NCI-H2227 treated with DMSO at 0.1 percent for 48 hours (cell line): ENCODE results near the gene SWSAP1.
"Not testable (repeated sequence)": the region's sequence is repeated elsewhere in the genome, so short reads cannot be mapped to it uniquely, and the experiment has no call there.

Experiments
- DNase-seq: peaks from one replicate; lab custom pipeline; 2025; lab: John Stamatoyannopoulos, UW

The SWSAP1 gene

GRCh38 chr19:11378319-11379189, 4.1 kb downstream of the SWSAP1 start:
- no peak for DNase-seq

- not testable (repeated sequence) for DNase-seq
Observed at GRCh38 chr19:11379269-11379845, 4.9 kb downstream of the SWSAP1 start.

GRCh38 chr19:11379857-11380350, 5.4 kb downstream of the SWSAP1 start:
- DNase-seq, result no peak

DNA sequence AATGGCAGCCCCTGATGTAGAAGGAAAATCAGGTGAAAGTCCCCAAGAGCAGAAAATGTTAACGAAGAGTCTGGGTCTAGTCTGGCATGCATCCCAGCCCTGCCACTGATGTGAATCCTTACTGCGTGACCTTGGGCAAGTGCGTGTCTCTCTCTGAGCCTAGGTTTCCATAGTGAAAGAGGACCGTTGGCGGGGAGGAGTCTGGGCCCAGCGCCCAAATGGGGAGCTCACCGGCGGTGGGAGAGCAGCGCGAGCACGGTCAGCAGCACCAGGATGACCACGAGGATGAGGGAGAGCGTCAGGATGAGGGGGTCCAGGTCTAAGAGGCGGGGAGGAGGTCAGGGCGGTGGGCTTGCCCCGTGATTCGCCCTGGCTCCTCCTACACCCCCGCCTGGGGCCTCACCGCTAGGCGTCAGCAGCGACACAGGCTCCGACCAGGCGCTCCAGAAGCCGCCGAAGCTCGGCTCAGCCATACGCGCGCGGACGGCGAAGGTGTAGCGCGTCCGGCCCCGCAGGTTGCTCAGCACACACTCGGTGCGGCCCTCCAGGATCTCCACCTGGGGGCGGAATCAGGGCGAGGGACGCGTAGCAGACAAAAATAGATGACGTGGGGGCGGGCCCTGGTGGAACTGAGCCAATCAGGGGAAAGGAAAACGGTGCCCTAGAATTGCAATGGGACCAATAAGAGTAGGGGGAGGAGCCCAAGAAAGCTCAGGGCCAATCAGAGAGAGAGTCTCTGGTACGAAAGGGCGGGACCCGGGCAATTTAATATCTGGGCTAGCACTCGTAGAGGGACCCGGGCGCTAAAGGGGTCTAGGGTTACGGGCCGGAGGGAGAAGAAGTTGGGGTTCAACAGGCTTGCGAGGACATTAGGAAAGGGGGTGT, 6.4 kb downstream of the SWSAP1 start:
- DNase-seq, result peak; percentile 96

DNA sequence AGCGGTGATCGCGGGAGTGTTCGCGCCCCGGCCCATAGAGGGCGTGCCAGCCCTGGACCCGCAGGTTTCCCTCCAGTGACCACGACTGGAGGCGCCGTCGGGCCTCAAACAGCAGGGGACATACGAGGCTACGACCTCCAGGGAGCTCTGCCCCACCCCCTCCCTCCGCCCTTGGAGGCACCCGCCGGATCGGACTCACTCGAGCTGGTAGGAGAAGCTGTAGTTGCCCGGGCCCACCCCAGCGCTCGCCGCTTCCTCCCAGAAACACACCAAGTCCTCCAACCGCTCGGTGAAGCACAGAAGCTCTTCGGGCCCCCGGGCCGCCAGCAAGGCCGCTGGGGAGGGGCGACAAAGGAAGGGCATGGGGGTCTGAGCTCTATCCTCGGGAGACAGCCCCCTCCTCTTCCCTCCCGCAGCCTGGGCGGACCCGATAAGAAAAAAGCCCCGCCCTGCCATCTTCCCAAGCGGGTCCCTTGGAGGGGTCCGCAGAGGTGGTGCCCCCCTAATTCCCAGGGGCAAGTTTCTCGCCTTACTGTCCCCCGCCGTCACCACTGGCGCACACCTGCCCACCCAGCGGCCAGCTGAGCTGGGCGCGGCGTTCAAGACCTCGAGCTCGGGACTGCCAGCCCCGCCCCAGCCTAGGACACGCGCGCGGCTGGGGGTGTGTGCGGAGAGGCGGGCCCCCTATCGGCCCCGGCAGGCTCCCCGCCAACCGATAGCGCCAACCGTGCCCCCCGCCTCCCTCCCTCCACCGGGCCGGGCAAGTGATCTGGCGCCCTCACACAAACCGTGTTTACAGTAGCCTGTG, 8.6 kb downstream of the SWSAP1 start:
- DNase-seq, result peak; percentile 19

- DNase-seq, result no peak
Observed at GRCh38 chr19:11383706-11384048, 9.2 kb downstream of the SWSAP1 start.

GRCh38 chr19:11384778-11385129, 10.3 kb downstream of the SWSAP1 start:
- no peak for DNase-seq

GRCh38 chr19:11387162-11388034, 12.9 kb downstream of the SWSAP1 start:
- DNase-seq, result no peak

DNA sequence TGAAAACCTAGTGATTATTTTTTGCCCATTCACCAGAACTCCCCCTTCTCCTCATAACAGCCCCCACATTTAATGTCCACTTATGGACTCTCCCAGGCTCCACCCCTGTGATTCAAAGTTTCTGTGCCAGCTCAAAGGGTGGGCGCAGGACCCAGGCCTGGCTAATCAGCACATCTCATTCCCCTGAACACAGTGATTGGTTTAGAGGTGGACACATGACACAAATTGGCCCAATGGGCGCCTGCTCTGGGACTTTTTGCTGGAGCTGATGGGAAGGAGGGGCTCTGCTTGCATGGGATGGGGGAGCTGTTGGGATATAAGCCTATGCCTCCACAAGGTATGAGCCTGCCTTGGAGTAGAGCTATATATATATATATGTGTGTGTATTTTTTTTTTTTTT, 15.9 kb downstream of the SWSAP1 start:
- no peak for DNase-seq

- DNase-seq, result no peak
Observed at GRCh38 chr19:11390933-11391680, 16.6 kb downstream of the SWSAP1 start.

DNA sequence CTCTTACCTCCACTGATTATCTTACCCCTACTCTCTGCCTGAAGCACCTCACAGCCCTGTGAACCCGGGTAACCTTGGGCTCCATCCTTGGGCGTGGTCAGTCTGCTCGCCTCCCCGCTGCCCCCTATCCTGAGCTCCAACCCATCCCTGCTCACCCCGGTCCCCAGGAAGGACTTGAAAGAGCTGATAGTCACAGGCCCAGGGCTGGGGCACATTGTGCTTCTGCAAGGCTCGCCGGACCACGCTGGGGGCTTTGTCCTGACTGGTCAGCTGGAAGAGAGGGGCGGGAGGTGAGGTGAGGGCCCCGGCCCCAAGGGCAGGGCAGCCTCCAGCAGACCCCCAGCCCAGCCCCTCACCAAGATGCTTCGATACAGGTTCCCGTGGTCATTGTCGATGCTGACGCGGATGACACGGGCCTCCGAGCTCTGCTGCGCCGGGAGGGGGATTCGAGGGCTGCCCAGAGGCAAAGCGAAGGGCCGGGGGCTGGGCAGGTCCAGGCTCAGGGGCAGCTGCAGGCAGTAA, 22.7 kb downstream of the SWSAP1 start:
- no peak for DNase-seq

DNA sequence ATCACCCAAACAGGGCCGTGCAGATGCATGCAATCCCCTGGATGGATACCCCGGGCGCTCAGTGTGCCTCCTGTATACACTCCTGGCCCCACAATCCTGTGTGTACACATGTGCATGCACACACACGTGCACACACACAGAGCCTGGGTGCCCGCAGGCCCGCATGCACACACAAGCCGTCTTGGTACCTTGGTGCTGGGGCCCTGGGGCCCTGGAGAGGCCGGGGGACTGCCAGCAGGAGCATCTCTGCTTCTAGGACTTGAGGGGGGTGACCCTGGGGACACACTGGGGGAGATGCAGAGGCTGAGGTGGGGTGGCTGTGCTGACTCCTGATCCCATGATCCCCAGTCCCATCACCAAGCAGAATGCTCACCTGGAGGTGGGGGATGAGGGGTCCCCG, 25.2 kb downstream of the SWSAP1 start:
- no peak for DNase-seq

GRCh38 chr19:11400798-11401197, 26.3 kb downstream of the SWSAP1 start:
- no peak for DNase-seq

GRCh38 chr19:11401808-11402543, 27.5 kb downstream of the SWSAP1 start:
- no peak for DNase-seq

DNA sequence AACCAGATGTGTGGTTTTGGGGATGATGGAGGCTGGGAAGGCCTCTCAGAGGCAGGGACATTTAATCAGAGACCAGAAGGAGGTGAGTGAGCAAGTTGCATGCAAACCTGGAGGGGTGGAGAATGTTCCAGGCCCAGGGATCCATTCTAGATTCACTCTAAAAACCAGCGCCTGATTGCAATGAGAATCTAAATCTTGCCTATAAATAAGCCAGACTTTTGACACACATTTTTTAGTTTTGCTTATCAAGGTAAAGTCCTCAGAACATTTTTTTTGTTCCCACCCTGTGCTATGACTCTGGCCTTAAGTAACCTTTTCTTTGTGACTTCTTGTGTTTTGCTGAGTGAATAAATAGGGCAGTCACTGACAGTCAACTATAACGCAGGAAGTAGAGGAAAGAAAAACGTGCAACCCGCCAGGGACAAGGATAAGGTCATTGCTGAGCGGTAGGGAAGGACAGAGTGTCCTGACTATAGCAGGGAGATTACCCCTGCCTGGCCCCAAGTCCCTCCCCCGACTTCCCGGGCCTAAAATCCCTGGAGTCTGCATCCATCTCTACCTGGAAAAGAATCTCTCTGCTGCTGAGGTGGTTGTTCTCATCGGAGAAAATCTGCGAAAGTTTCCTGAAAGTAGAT, 30.2 kb downstream of the SWSAP1 start:
- no peak for DNase-seq

DNA sequence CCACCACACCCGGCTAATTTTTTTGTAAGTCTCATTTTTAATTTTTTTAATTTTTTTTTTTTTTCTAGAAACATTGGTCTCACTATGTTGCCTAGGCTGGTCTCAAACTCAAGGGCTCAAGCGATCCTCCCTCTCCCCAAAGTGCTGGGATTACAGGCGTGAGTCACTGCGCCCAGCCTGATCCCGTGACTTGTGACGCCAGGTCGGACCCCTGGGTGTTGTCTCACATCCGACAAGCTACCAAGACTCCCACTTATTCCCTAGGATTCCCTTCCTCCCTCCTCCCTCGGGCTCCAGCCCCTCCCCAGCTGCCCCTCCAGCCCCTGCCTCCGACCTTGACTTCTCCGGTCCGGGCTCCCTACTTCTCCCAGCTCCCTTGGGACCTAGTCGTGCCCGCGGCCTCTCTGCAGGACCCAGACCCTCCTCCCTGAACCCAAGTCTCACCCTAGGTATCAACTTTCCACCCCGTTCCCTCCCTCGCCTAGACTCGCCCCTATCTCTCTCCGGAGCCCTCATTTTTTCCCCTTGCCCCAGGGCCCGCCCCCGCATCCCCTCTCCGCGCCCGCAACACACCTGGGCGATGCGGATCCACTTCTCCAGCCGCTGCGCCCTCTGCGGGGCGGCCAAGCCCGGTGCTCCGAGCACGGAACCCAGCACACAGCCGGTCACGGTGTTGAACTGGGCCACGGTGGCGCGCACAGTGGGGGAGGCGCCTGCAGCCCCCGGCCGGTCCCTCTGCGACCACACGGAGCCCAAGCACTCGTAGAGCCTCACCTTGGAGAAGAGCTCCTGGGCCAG, 31.6 kb downstream of the SWSAP1 start:
- no peak for DNase-seq

GRCh38 chr19:11406703-11407236, 32.3 kb downstream of the SWSAP1 start:
- not testable (repeated sequence) for DNase-seq
